GM12873 (cell line): ENCODE data around the gene RAI1.

ENCODE experiments used
- TF ChIP-seq, protein P1 (sequence below): IDR thresholded peaks from 2 replicates; pipeline ENCODE4 v1.5.1; 2012; ENCODE audit warnings: low read depth, mild to moderate bottlenecking, moderate library complexity, low read length, control low read depth; ENCODE audit not compliant: insufficient read depth; ENCODE audit errors: missing control alignments

The RAI1 gene

DNA sequence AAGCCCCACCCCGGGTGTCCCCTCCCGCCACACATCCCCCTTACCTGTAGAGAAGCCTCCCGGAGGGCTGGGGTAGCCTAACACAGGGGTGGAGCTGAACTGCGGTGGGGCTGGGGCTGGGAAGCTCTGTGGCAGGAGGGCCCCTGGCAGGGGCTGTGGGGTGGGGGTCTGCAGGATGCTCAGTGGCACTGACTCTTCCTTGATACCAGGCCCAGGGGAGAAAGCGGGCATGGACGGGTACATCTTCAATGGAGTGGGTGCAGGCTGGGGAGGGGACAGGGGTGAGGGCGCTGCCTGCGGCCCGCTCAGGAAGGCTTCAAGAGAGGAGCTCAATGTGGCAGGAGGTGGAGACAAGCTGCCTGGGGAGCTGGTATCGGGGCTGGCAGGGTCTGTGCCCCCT is 138.8 kb downstream of the RAI1 start:
- TF ChIP-seq, protein P1, sequence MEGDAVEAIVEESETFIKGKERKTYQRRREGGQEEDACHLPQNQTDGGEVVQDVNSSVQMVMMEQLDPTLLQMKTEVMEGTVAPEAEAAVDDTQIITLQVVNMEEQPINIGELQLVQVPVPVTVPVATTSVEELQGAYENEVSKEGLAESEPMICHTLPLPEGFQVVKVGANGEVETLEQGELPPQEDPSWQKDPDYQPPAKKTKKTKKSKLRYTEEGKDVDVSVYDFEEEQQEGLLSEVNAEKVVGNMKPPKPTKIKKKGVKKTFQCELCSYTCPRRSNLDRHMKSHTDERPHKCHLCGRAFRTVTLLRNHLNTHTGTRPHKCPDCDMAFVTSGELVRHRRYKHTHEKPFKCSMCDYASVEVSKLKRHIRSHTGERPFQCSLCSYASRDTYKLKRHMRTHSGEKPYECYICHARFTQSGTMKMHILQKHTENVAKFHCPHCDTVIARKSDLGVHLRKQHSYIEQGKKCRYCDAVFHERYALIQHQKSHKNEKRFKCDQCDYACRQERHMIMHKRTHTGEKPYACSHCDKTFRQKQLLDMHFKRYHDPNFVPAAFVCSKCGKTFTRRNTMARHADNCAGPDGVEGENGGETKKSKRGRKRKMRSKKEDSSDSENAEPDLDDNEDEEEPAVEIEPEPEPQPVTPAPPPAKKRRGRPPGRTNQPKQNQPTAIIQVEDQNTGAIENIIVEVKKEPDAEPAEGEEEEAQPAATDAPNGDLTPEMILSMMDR = no peak

DNA sequence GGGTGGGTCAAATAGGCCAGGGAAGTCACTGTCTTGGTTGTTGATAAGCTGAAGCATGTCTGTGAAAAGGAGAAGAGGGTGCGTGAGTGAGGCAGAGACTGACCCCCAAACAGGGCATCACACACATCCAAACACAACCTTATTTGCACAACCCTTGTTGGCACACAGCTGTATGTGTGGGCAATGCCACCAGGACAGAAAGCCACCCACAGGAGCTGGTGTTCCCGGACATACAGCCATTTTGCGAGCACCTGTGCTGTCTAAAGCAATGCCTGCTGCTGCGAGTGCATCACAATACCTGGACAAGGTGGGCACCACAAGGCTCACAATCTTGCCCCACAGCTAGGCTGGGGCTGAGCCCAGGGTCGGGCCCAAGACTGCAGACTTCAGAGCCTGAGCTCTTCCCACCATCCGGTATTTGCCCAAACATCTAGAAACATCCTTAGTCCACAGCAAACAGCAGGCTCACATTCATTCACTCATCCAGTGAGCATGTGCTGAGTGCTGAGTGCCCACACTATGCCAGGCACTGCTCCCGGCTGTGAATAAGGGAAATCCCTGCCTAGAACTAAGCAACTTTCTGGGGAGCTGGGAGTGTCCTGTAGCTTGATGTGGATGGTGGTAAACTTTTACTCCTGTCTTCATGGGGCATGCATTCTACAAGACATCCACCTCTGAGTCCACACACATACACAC is 139.4 kb downstream of the RAI1 start:
- TF ChIP-seq, protein P1 = no peak

DNA sequence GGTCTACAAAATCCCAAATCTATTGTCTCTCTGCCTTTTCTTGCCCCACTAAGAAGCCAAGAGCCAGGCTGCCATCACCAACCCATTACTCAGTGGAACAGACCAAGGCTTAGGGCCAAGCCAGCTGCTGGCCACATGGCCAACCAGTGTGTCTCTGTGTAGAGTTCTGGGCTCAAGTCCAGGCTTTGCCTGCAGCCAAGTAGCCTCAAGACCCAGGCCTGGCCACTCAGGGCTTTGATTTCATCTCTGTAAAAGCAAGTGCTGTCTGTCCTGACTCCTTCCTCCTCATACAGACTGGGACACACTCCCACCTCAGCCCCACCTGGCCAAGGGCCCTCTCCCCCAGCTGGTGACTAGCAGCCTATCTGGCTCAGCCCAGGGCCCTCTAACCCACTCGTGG is 140.9 kb downstream of the RAI1 start:
- TF ChIP-seq, protein P1 = no peak

DNA sequence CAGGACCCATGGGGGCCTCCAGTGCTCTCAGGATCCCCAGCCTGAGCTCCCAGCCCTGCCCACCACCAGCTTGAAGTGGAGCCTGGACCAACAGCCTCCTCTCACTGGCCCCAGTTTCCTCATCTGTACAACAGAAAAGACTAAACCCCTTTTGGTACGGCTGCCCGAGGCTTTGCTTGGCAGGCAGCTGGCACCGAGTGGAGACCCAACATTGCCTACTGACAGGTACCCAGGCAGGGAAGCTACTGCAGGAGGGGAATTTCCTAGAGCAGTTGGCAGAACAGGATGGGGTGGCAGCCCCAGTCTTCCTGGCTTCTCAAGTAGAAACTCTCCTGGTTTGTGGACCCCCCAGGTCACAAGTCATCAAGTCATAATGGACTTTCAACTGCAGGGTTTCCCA is 141.4 kb downstream of the RAI1 start:
- TF ChIP-seq, protein P1 = no peak

DNA sequence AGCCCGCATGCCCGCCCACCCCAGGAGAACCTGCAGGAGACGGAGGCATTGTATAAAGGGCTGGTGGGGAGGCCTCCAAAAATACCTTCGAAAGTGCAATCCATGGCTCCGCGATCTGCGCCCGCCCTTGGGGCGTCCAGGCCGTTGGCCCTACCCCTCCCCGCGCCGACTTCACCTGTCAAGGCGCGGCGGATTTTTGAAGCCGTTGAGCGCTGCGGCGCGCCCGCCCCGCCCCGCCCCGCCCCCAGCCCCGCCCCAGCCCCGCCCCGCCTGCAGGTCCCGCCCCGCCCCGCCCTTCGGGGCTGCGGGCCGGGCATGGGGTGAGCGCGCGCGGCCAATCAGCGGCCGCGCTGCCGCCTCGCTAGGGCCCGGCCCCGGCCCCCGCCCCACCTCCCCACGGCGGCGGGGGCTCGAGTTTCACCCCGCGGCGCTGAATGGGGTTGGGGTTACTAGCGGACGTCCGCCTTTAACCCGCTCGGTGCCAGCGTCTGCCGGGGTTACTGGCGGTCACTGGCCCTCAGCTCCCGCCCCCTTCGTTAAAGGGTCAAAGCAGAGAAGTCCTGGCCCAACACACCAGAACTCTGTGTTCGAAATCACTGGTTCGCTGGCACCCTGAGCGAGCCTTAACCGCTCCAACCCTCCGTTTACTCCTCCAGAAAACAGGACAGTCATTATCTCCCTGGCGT is 142.3 kb downstream of the RAI1 start:
- TF ChIP-seq, protein P1 = no peak

DNA sequence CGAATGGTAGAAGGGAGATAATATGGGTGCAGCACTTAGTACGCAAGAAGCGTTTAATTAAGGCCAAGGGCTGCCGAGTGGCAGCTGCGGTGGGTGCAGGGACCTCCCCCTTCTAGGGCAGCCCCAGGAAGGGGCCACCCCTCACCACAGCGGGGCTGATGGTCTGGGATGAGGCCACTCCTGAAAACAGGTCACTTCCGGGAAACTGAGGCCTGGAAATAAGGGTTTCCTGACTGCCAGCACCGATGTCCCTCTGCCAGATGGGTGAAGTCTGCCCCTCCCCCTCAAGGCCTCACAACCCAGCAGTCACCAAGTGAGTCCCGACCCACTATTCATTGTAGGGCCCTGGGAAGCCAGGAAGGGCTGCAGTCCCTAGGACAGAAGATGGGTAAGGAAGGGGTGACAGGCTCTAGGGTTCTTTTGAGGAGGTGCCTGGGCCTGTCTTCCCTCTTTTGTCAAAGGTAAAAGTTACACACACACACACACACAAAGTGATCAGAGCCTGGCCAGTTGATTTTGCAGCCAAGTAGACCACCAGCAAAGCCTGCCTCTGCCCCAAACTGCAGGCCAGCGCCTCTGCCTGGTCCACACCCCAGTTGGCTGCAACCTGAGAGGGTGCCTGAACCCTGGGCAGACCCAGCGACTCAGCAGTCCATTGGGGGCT is 143.0 kb downstream of the RAI1 start:
- TF ChIP-seq, protein P1 = no peak
